Bronchial epithelial cell (primary cell): Measurements from ENCODE around the gene ATF3. TPM values are rescaled to one million over a fixed set of nuclear protein-coding genes. Genes with fewer than 3 reads are reported as not detected.
A peak's percentile ranks its signal among the peaks of the same experiment; 100 is the strongest.

Source experiments
- DNase-seq: peaks from one replicate; pipeline ENCODE4 v3.0.0-alpha.2; 2010; ENCODE audit warnings: low read depth
- FAIRE-seq: peaks from 2 replicates; lab custom pipeline; 2011; peaks lifted over from hg19 to GRCh38; lab: Jason Lieb, UNC
- H3K27me3 ChIP-seq: 2 replicates; pipeline ENCODE4 v1.5.1; 2011; ENCODE audit warnings: low read length; ENCODE audit not compliant: control insufficient read depth, insufficient read depth
- H3K36me3 ChIP-seq: 2 replicates; pipeline ENCODE4 v1.5.1; 2011; ENCODE audit warnings: low read length; ENCODE audit not compliant: control insufficient read depth, insufficient read depth
- H3K4me3 ChIP-seq: 2 replicates; pipeline ENCODE4 v1.5.1; 2011; ENCODE audit warnings: mild to moderate bottlenecking, low read depth, low read length, control low read depth
- total RNA-seq: library from RNA; depleted of rRNA; stranded (reverse); fragments of >200 nt; gene quantifications from 2 replicates; pipeline ENCODE4 v1.2.1, GENCODE V29; 2014
- TF ChIP-seq, protein P1 (sequence below): IDR thresholded peaks from 2 replicates; pipeline ENCODE4 v1.5.1; 2011; ENCODE audit warnings: mild to moderate bottlenecking, moderate library complexity, low read length, control low read depth, inconsistent platforms; ENCODE audit not compliant: insufficient read depth, severe bottlenecking

ATF3 gene
- total RNA-seq, 1 donor from 2014 or later, result 19.2 TPM

- Histone ChIP-seq H3K27me3 (peaks cover 1% of the 10 kb centered on the region), H3K4me3 (no peak overlapping the region), H3K36me3 (no peaks in the 10 kb centered on the region)
- FAIRE-seq, result no peak
- no peak for DNase-seq
- TF ChIP-seq, protein P1, sequence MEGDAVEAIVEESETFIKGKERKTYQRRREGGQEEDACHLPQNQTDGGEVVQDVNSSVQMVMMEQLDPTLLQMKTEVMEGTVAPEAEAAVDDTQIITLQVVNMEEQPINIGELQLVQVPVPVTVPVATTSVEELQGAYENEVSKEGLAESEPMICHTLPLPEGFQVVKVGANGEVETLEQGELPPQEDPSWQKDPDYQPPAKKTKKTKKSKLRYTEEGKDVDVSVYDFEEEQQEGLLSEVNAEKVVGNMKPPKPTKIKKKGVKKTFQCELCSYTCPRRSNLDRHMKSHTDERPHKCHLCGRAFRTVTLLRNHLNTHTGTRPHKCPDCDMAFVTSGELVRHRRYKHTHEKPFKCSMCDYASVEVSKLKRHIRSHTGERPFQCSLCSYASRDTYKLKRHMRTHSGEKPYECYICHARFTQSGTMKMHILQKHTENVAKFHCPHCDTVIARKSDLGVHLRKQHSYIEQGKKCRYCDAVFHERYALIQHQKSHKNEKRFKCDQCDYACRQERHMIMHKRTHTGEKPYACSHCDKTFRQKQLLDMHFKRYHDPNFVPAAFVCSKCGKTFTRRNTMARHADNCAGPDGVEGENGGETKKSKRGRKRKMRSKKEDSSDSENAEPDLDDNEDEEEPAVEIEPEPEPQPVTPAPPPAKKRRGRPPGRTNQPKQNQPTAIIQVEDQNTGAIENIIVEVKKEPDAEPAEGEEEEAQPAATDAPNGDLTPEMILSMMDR, result no peak
These were observed 39.9 kb downstream of the ATF3 start for GRCh38 chr1:212648431-212648830.

DNA sequence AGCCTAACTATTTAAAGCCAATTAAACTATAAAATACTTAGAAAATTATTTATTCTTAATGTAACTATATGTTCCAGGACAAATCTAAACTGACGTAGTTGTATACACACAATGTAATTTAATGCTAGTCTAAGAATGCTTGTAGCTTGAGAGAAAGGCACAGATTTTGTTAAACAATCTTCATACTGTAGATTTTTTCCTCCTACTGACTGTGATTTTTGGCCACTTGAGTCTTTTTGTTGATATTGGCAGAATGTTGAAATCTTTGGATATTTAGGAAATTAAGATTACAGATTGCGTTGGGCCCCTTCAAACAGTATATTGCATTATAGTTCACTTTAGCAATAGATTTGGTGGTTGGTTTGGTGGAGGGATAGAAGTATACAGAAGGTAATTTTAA lies 40.5 kb downstream of the ATF3 start:
- TF ChIP-seq, protein P1, result no peak
- no peak for FAIRE-seq

DNA sequence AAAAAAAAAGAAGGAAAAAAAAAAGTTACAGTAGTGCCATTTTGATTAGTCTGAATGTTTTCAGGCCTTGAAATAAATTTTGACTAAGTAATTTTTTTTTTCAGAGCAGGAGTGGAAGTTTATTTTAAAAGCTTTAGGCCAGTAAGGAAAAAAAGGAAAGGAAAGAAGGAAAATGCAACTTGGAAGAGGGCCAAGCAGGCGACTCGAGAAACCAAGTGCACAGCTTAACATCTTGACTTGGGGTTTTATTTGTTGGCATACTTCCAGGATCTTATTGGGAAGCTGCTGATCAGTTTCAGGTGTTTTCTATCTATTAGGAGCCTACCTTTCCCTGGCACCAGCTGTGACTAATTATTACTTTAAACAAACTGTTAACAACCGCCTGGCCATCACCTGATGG lies 41.7 kb downstream of the ATF3 start:
- H3K4me3 ChIP-seq, result no peak overlapping the region
- H3K36me3 ChIP-seq, result no peaks in the 10 kb centered on the region
- DNase-seq (peak; percentile 36), FAIRE-seq (no peak)
- TF ChIP-seq, protein P1, result no peak
- peaks cover 3% of the 10 kb centered on the region for H3K27me3 ChIP-seq

More for the DNA sequence above, 40.5 kb downstream of the ATF3 start:
- no peaks in the 10 kb centered on the region for H3K36me3 ChIP-seq
- H3K4me3 ChIP-seq, result no peak overlapping the region
- peaks cover 1% of the 10 kb centered on the region for H3K27me3 ChIP-seq
- DNase-seq, result no peak

GRCh38 chr1:212651521-212651920 lies 43.0 kb downstream of the ATF3 start:
- Histone ChIP-seq H3K36me3 (no peaks in the 10 kb centered on the region), H3K4me3 (no peak overlapping the region), H3K27me3 (peaks cover 1% of the 10 kb centered on the region)
- DNase-seq, result no peak
- TF ChIP-seq, protein P1, result no peak
- no peak for FAIRE-seq

DNA sequence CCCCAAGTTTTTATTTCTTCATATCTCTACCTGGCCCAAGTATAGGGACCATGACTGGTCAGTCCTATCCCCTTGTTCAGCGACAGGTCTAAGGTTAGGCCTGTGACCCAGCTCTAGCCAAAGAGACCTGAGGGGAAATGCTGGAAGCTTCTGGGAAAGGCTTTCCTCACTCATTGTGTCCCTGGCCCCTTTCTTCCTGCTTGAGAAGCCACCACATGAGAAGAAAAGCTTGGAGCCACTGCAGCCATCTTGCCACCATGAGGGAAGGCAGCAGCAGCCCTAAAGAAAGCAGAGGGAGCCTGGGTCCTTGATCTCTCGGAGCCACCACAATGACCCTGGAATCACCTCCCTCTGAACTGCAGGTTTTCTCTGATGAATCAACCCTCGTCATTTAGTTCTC lies 43.4 kb downstream of the ATF3 start:
- FAIRE-seq (no peak), DNase-seq (no peak)
- H3K4me3 ChIP-seq, result no peak overlapping the region
- no peaks in the 10 kb centered on the region for H3K36me3 ChIP-seq
- TF ChIP-seq, protein P1, result no peak
- H3K27me3 ChIP-seq, result peaks cover 1% of the 10 kb centered on the region

- H3K36me3 ChIP-seq, result no peaks in the 10 kb centered on the region
- FAIRE-seq (no peak), DNase-seq (no peak)
- peaks cover 1% of the 10 kb centered on the region for H3K27me3 ChIP-seq
- no peak overlapping the region for H3K4me3 ChIP-seq
- TF ChIP-seq, protein P1, result no peak
These were observed 44.0 kb downstream of the ATF3 start for GRCh38 chr1:212652609-212653008.
